HUDEP-2 (cell line): ENCODE data around the gene KIRREL3.

ENCODE experiments used
- DNase-seq, 76 experiments: peaks; one replicate each; lab custom pipeline; 2025; ENCODE audit not compliant: unreplicated experiment in 76 of 76; lab: John Stamatoyannopoulos, UW

Gene KIRREL3

DNA sequence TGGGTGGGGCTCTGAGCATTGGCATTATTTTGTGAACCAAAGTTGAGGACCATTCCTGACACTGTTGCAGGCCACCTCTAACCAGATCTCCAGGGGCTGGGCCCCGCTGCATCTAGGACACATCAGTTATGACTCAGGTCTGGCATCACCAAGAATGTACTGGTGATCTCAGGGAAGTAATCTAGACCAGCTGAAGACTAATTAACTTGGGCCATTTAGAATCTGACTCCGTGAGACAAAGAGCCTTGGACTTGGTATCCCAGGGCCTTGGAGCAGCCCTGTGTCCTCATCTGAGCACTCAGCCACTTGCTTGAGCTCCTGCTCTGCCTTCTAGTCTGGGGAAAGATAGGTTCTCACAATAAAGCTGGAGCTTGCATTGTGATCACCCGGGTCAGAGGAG is 200.6 kb downstream of the KIRREL3 start:
- DNase-seq: no peak

DNA sequence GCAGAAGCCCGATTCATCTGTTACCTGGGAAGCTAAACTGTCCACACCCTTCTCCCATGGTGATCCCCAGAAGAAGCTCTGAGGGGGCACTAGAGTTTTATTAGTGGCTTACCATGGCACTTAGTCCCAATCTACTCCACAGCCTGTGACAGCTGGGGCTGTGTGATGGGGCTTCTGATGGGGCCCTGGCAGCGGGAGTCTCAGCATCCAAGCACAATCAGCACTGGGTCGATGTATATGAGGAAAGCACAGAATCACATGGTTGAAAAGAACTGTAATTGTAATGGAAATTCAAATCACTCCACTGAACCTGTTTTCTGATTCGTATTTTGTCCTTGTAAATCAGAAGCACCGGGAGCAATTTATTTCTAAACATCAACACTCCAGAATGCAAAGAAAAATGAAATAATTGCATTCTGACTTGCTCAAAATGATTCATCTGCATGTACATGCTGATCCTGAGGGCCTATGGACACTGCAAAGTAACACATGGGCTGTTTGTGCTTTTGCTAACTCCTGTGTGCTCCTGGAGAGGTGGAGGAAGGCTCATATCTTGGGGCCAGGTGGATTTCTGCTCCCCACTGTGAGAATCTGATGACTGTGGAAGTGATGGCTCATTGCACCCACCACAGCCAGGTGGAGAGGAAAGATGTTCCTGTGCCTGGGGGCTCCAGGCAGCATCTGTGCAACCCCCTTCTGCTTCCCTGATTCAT is 203.0 kb downstream of the KIRREL3 start:
- no peak for DNase-seq

DNA sequence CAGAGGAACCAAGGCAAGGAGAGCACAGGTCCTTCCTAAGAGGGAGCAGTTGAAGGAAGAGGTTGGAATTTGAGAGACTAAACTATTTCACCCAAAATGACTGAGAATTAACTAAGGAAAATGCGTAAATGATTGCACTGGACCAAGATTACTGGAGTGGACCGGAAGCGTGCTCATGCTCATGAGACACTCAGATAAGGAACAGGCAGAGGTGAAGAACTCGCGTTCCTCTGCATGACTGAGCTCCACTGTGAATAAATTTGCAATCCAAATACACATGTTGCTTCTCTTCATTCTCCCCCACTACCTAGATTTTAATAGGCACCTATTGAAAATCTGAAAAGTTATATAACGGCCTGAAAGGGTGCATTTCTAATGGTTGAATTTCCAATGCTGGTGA is 207.0 kb downstream of the KIRREL3 start:
- DNase-seq: no peak

DNA sequence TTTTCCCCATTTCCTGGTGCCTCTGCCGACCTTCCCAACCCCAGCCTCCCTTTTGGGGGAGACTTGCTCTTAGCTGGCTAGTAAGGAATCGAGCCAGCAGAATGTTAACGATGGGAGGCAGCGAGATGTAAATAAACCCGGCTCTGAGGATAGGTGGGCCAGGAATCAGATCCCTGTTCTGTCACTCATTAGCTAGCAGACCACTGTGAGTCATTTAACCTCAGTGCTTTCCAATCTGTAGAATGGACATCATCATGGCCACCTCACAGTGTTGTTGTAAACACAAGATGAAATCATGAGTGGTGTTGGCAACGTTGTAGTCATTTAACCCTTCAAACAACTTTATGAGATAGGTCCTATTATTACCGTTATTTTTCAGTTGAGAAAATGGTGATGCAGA is 208.6 kb downstream of the KIRREL3 start:
- no peak for DNase-seq

DNA sequence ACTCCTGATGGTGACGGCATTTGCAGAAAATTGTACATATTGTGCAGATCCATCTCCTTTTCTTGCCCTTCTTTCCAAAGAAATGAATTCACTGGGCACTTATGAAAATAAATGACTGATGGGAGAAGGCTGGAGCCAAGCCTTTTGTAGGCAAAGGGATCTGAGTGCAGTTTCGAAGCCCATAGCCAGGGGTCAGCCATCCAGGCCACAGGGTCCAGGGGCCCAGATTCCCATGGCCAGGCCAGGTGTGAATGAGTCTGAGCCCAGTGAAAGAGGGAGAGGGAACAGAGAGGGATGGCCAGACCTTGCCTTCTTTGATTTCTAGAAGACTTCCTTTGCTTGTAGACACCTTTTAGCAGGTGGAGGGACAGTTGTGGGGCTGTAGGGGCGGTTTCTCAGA is 209.1 kb downstream of the KIRREL3 start:
- DNase-seq: no peak

DNA sequence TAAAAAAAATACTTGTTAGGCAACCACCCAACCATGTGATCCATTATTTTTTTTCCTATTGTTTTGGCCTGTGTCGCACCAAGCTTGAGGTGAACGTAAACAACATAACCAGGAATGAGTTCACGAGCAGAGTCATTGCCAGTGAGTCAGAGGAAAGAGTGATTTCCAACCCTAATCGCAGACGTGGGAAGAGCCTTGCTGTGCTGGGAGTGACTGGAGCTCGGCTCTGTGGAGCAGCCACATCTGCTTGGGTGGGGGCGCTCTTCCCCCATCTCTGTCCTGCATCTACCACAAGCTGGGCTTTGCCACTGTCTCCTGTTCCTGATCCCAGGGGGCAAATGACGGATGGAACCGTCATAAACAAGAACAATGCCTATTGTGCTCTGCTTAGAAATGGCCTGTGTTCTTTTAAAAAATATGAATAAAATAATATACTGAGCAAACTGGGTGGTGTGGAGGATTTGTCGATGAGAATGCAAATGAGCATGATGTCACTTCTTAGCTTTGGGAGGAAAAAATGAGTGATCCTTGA is 210.0 kb downstream of the KIRREL3 start:
- no peak for DNase-seq

DNA sequence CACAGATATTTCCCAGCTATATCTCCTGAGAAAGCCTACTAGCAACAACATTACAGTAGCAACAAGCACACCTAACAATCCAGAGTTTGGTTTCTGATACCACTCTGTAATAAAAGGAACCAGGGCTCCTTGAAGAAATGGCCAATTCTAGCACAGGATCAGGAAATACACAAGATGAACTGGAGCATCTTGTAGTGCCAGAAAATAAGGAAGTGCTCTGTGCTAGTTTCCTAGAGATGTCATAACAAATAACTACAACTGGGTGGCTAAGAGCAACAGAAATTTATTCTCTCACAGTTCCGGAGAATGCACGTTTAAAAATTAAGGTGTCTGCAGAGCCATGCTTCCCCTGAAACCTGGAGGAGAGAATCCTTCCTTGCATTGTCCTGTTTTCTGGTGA is 217.8 kb downstream of the KIRREL3 start:
- DNase-seq: no peak

DNA sequence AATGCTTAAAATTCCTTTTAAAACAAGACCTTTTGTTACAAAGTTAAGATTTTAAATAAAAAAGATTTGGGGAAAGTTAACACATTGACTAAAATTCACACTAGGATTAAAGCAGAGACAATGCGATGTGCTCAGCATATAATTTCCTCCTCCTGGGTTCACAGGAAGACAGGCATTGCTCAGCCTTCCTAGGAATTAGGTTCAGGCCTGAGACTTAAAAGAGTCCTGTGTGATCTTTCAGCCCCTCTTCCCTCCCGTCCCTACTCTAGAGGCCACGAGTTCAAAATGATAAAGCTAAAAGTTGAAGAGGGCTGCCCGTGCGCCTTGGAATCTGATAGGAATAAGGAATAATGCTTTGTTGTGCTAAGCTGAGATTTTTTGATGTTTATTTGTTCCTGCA is 218.6 kb downstream of the KIRREL3 start:
- no peak for DNase-seq

DNA sequence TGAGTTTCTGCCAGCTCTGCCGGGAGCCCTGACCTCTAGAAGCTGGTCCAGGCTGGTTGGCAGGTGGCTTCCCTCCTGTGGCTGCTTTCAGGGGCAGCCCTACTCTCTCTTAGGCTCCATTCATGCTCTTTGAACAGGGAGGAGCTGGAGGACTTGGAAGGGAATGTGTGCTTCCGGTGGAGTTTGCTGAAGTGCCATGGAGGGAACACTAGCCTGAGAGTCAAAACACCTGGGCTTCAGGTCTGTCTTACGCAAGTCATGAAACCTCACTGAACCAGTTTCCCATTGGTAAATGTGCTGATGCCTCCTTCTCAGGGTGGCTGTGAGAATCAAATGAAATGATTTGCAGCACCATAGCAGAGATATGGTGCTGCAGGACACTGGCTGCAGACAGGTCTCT is 224.5 kb downstream of the KIRREL3 start:
- no peak for DNase-seq

DNA sequence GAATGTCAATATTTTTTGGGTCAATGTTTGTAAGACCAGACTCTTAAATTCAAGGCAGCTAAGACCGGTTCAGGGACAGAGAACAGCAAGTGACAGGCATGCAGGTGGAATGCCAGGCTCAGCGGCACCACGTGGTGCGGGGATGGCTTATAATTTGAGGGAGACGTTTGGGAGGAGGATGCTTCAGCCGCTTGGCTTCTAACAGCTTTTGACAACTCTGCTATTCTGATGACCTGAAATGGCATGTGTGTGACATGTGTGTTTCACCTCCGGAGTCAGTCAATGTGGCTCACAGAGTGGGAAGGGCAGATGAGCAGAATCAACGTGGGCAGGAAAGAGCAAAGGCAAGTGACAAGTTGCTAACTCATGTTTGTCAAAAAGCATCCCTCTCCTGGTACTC is 228.3 kb downstream of the KIRREL3 start:
- DNase-seq: no peak

DNA sequence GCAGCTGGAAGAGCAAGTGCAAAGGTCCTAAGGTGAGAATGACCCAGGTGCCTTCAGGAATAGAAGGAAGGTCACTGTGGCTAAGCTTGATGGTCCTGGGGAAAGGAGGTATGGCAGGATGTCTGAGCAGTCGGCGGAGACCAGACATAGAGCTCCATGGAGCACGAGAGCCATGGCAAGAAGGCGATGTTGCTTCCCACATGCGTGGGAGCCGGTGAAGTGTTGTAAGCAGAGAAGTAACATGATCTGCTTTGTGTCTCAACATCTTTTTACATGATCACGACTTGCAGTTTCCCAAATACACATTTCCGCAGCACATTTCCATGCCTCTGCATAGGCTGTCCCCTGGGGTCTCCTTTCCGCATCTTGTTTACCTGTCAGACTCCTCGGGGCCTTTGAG is 231.9 kb downstream of the KIRREL3 start:
- DNase-seq: no peak

DNA sequence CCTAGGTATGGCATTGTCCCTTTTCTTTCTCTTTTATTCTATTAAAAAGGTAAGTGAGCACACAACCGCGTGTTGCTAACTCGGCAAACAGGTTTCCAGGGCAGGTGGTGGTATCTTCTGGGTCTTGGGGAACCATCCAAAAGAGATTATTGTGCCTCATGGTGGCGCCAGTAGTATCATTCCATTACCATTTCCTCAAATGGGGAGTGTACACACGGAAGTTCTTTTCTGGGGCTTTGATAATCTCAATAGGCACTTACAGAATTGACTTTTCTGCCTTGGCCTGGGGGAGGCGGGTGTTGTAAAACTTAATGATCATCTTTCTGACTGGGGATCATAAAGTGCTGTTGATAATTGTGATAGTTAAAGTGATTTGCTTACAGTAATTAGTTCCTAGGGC is 234.1 kb downstream of the KIRREL3 start:
- DNase-seq: no peak

DNA sequence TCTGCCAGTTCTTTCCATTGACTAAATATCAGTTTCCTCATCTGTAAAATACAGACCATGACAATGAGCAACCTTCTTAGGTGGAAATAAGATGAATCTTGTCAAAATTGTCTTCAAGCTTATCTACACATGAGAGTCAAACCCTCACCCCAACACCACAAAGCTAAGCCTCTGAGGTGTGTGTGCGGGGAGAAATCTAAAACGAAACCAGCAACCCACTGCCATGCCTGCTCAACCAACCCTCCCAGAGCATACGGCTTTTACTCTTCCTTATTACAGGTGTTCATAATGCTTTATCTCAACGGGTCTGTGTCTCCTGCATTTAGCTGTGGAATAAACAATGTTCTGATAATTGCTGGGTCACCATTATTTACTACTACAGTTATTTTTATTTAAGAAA is 235.4 kb downstream of the KIRREL3 start:
- DNase-seq: no peak

DNA sequence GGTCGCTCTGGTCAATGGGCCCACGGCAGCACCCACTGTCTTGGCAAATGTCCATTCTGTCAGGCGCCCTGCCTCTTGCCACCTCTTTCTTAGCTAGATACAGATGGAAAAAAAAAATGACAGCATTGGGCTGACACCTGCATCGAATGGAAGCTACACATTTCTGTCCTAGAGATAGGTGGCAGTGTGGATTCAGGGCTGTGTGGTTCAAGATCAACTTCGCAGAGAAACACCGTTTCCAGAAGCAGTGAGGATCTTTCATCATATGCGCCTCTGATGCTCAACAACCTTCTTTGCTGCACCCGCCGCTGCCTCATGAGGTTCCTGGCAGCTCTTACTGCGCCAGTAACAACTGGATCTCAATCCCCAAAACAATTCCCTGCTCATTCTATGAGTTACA is 236.3 kb downstream of the KIRREL3 start:
- no peak for DNase-seq

DNA sequence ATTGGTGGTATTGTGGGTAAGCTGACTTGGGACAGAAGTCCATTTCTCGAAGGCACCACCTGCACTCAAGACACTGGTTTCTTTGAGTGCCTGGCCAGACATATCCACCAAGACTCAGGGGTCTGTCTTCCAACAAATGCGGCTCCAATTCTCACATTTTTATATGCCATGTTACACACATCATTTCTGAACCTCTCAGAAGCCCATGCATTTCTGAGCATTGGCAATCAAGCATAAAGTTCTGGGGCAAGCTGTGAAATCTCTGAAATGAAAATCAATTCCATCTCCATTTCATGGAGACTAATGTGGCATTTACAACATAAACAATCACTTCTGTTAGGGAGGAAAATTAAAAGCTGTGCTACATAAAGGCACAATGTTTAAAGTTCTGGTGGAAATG is 243.7 kb downstream of the KIRREL3 start:
- DNase-seq: no peak

DNA sequence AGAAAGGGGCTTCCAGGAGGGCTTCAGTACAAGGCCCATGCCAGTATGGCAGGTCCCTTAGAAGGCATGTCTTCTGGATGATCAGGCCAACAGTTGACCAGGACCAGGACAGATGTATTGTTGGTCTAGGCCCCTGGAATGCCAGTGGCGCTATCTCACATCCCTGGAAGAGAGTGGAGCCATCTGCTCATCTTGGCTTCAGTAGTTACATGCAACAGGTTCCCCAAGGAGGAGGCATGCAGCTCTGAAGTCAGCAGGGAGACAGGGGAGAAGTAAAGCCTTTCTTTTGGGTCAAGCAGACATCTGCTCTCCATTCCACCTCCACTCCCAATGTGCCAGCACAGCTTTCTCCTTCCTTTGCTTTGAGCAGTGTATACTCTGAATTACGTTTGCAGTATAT is 244.1 kb downstream of the KIRREL3 start:
- DNase-seq: no peak

DNA sequence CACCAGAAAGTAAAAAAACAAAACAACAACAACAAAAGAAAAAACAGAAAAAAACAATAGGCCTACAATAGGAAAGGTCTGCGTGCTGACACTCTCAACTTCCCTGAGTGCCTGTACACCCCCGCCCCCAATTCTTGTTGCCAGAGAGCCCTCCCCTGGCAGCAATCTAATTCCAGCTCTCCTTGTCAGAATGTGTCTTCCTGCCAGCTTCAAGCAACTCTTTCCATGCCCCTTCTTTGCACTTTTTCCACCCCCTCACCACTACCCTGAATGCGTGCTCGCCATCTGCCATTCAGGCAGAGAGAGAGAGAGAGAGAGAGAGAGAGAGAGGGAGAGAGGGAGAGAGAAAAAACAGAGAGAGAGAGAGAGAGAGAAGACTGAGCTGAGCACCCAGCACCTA is 245.0 kb downstream of the KIRREL3 start:
- no peak for DNase-seq

DNA sequence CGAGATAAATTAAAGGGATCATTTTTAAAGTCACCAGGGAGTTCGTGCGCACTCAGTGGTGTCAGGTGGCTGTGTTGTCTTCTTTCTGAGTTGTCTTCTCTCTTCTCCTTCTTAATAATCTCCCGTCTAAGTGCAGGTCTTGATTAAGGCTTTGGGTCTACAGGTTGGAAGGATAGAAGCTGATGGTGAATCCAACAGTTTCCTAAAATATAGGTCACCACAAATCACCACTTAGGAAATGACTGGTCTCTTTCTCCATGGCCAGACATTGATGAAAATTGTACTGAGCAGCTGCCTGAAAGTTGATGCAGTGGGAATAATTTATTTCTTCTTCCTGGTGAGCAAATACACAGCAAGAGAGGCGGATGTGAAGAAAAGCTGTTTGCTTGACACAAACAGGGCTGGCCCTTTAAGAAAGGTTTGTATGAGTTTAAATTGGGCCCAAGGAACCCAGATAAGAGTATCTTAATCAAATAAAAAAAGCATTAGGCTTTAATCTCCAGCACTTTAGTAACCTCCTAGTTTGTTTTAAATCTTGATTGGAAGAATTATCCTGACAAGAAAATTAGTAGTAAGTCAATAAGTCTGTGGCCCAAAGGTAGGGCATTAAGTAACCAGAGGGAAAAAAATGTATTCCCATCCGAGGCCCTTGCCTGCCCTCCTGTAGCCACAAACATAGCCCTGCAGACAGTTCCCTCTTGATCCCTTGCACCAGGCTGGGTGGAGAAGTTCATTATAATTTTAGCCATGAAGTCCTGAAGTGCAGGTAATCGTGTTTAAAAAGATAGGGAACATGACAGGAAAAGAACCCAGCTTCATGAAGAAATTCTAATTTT is 245.8 kb downstream of the KIRREL3 start:
- no peak for DNase-seq

DNA sequence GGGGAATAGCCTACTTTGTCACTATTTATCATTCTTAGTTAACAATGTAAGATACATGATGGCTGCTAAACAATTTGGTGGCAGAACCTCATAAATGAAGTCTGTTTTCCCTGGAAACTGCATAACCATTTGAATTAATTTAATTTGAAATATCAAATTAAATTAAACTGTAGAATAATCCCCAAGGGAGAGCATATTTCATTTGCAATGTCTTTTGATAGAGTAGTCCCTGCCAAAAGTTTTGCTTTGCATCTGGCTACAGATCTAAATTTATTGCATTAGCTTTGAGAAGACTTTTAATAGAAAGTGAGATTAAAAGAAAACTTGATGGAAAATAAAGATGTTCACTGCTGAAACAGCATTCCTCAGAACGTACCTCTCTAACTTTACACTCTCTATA is 246.6 kb downstream of the KIRREL3 start:
- no peak for DNase-seq

DNA sequence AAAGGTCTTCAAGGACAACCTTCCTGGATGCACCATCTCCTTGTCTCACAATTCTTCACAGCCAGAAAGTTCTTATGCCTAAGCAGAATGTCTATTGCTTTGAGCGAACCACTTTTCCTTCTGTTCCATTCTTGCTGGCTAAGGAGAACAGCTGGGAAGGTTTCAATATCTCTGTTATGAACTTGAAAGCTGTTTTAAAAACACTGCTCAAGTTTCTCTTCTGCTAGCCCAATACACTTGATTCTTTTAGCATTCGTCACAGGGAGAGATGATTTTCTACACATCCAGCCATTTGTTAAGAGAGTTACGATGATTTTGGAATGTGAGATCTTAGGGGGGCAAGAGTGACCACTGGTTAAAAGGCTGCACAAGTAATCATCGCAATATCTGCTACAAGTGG is 249.3 kb downstream of the KIRREL3 start:
- no peak for DNase-seq

DNA sequence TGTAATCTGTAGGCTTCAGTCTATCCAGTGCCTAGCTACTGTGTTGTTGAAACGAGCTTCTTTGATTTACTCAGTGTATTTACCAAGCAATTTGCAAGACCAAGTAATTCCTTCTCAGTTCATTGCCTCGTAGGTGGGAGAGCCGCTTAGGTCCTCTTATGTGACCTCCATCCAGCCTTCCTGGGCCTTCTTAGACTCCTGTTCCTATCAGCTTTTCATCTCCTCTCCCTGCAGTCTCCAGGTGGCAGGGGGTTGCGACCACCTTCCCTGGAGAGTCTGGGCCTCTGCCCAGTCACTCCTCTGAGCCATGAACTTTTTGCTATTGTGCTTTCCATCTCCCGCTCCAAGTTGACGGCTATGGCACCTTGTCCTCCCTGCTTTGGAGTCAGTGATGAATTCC is 251.8 kb downstream of the KIRREL3 start:
- no peak for DNase-seq
